Measurements from ENCODE around the gene IZUMO1R. TPM values are rescaled to one million over a fixed set of nuclear protein-coding genes. Genes with fewer than 3 reads are reported as not detected.
A peak's percentile ranks its signal among the peaks of the same experiment; 100 is the strongest.

The IZUMO1R gene
- total RNA-seq (2021; fragmentation: NEBNext Ultra II Directional; extraction: Animal tissue kit (Norgen Biotek cat#: 25700)) = not detected in 2 replicates
- not detected in 2 replicates for polyA plus RNA-seq (2011; rRNA removed)
- polyA plus RNA-seq (2011; cell fraction: cytosol; rRNA removed) = not detected
- 0.47 TPM for polyA plus RNA-seq (2011; cell fraction: nucleus; rRNA removed)
- polyA plus RNA-seq (2012, experiment 1 of 2) = not detected in 4 replicates
- not detected for polyA plus RNA-seq (2012, experiment 2 of 2)
- polyA plus RNA-seq (2013, experiment 1 of 2) = not detected
- polyA plus RNA-seq (2013, experiment 2 of 2) = not detected
- not detected in 2 replicates for polyA minus RNA-seq (2011; rRNA and poly(A)+ RNA removed)
- not detected for polyA minus RNA-seq (2011; cell fraction: cytosol; rRNA and poly(A)+ RNA removed)
- not detected for polyA minus RNA-seq (2011; cell fraction: nucleus; rRNA and poly(A)+ RNA removed)
- long read RNA-seq, experiment 1 = 0 reads
- long read RNA-seq, experiment 2 = 0 reads

GRCh38 chr11:94303966-94304958 lies at the start of gene IZUMO1R:
IZUMO1R (plus strand) TSS chr11:94304580; CDS start chr11:94305637, 1,057 bp downstream.
- Histone ChIP-seq H4K91ac (replicated peaks; ENCODE audit: insufficient read length, low read length) (no peak within 1 kb of the TSS), H3K9me3 (ENCODE audit: insufficient read depth in 2 of 2, low read depth in 1 of 2, low read length in 1 of 2) (no peaks in the 10 kb centered on the region), H4K8ac (ENCODE audit: extremely low read depth, insufficient read depth, low read length) (no peak within 1 kb of the TSS), H3K9ac (replicated peaks in 1 of 4; ENCODE audit: extremely low read depth in 1 of 4, low read depth in 3 of 4, low read length in 3 of 4) (no peak within 1 kb of the TSS), H3K79me2 (ENCODE audit: control insufficient read depth in 1 of 2, insufficient read depth in 2 of 2, low read length in 2 of 2) (no peaks in the 10 kb centered on the region), H3K27me3 (replicated peaks in 1 of 4; ENCODE audit: control insufficient read depth in 3 of 4, extremely low read depth in 1 of 4, insufficient read depth in 3 of 4, low read length in 3 of 4) (no peaks in the 10 kb centered on the region), H2BK12ac (ENCODE audit: low read depth, low read length) (0 out of 2 replicates have a peak within 1 kb of the TSS, but pooled peaks have one; percentile 62), H4K5ac (ENCODE audit: insufficient read length, low read depth, low read length) (no peak within 1 kb of the TSS), H3K23ac (ENCODE audit: insufficient read length) (no peak within 1 kb of the TSS), H4K20me1 (replicated peaks in 1 of 2; ENCODE audit: control insufficient read depth in 1 of 2, insufficient read depth in 2 of 2, low read length in 2 of 2) (no peaks in the 10 kb centered on the region), H3K4me2 (ENCODE audit: insufficient read depth in 1 of 2, low read depth in 2 of 2, low read length in 2 of 2) (no peak within 1 kb of the TSS), H2BK5ac (ENCODE audit: low read depth, low read length) (peak within 1 kb of the TSS; percentile 18; the same call in 1 of the 2 replicates), H3K4ac (replicated peaks; ENCODE audit: insufficient read length, low read depth, low read length) (no peak within 1 kb of the TSS), H3K23me2 (ENCODE audit: low read depth, low read length) (no peaks in the 10 kb centered on the region), H2BK20ac (ENCODE audit: low read length) (no peak within 1 kb of the TSS), H3K36me3 (ENCODE audit: control insufficient read depth in 2 of 4, insufficient read depth in 4 of 4, low read length in 3 of 4) (no peaks in the 10 kb centered on the region), H3K56ac (replicated peaks; ENCODE audit: insufficient read length, low read depth, low read length) (no peak within 1 kb of the TSS), H2BK120ac (replicated peaks; ENCODE audit: low read depth, low read length) (no peak within 1 kb of the TSS), H3K79me1 (ENCODE audit: low read depth, low read length) (no peaks in the 10 kb centered on the region), H3K4me3 (ENCODE audit: extremely low read depth in 1 of 4, insufficient read depth in 2 of 4, low read depth in 3 of 4, low read length in 4 of 4) (no peak within 1 kb of the TSS), H2AFZ (ENCODE audit: low read length) (peak within 1 kb of the TSS; percentile 40; the same call in 1 of the 2 replicates), H2AK5ac (ENCODE audit: low read depth, low read length) (no peak within 1 kb of the TSS), H3K14ac (ENCODE audit: insufficient read length) (no peak within 1 kb of the TSS), H3K4me1 (replicated peaks in 1 of 4; ENCODE audit: control insufficient read depth in 3 of 4, insufficient read depth in 4 of 4, low read length in 3 of 4) (peaks cover 0 to 6% (median 5%) of the 10 kb centered on the region in 4 experiments; a peak in 3 of 7 replicates), H3K18ac (ENCODE audit: extremely low read depth, low read length) (0 out of 2 replicates have a peak within 1 kb of the TSS, but pooled peaks have one; percentile 14), H2BK15ac (ENCODE audit: low read length) (peak within 1 kb of the TSS; percentile 54; the same call in 1 of the 2 replicates), H3K27ac (ENCODE audit: low read depth, low read length) (no peak within 1 kb of the TSS)
- no peak for DNase-seq (ENCODE audit: low read depth in 1 of 2, low spot score in 2 of 2)
- ChIA-PET CTCF (ENCODE audit: partially characterized antibody) (interaction anchor here (0.6 to 1.6 kb wide), 4 partner anchors 28 to 174 kb away, joined by 3 read pairs; no protein-coding TSS in a partner anchor), POLR2A (ENCODE audit: partially characterized antibody) (interaction anchor here (0.6 kb wide), 1 partner anchor 11 kb away, joined by 3 read pairs; no protein-coding TSS in a partner anchor)
- FAIRE-seq = no peak
- WGBS, 2 experiments (ENCODE audit: extremely low coverage in 1 of 2, insufficient coverage in 1 of 2, insufficient read length in 1 of 2, insufficient replicate concordance in 2 of 2, low coverage in 1 of 2, low lambda C conversion rate in 2 of 2, missing lambda C conversion rate in 1 of 2) = 78% methylated on average over 13 of the region's 13 CpGs; no CpG with 5 or more reads in 1 of the 2 experiments
- no peak for TF ChIP-seq E2F6 (IDR thresholded peaks at IDR 0.05)
- TF ChIP-seq CREB1 (IDR thresholded peaks at IDR 0.05) = no peak
- TF ChIP-seq SP2 (IDR thresholded peaks at IDR 0.05; ENCODE audit: low read length) = no peak
- TF ChIP-seq MAFK (IDR thresholded peaks at IDR 0.05; ENCODE audit: low read depth, low read length) = no peak
- TF ChIP-seq POLR2AphosphoS5 (IDR thresholded peaks at IDR 0.05; ENCODE audit: low read depth, low read length) = no peak
- TF ChIP-seq POLR2A (IDR thresholded peaks at IDR 0.05; ENCODE audit: control extremely low read depth in 1 of 2, low read depth in 2 of 2, low read length in 2 of 2) = no peak
- no peak for TF ChIP-seq RNF2 (IDR thresholded peaks at IDR 0.05; ENCODE audit: borderline replicate concordance, low read depth, low read length, missing control alignments, poor library complexity, severe bottlenecking)
- TF ChIP-seq YY1 (IDR thresholded peaks at IDR 0.05; ENCODE audit: low read depth, low read length) = no peak

Measured in H1 (cell line).